SH-SY5Y (cell line): Measurements from ENCODE around the gene HYDIN.

Experiments
- GATA2 ChIP-seq: IDR thresholded peaks from 2 replicates; pipeline ENCODE4 v1.6.1; 2011; ENCODE audit warnings: mild to moderate bottlenecking, low read depth, low read length
- GATA3 ChIP-seq: IDR thresholded peaks from 2 replicates; pipeline ENCODE4 v1.6.1; 2011; ENCODE audit warnings: low read depth, mild to moderate bottlenecking, low read length, moderate library complexity

GRCh38 chr16:70793851-70794502 lies 436.5 kb downstream of the HYDIN start:
- no peak for TF ChIP-seq GATA2
- no peak for TF ChIP-seq GATA3
